Astrocyte (in vitro differentiated cells and primary cell): ENCODE measurements around the gene ZNF662.

Source experiments
- EZH2 ChIP-seq: IDR thresholded peaks from 2 replicates; pipeline ENCODE4 v1.6.1; 2012; ENCODE audit warnings: mild to moderate bottlenecking, low read length, inconsistent platforms; ENCODE audit not compliant: insufficient read depth
- TF ChIP-seq, protein P1 (sequence below): IDR thresholded peaks from 2 replicates; pipeline ENCODE4 v1.5.1; 2011; ENCODE audit warnings: low read depth, mild to moderate bottlenecking, inconsistent platforms, low read length, moderate library complexity; ENCODE audit not compliant: insufficient read depth

GRCh38 chr3:42887084-42887483 is 18.9 kb upstream of the ZNF662 start:
- TF ChIP-seq, protein P1, sequence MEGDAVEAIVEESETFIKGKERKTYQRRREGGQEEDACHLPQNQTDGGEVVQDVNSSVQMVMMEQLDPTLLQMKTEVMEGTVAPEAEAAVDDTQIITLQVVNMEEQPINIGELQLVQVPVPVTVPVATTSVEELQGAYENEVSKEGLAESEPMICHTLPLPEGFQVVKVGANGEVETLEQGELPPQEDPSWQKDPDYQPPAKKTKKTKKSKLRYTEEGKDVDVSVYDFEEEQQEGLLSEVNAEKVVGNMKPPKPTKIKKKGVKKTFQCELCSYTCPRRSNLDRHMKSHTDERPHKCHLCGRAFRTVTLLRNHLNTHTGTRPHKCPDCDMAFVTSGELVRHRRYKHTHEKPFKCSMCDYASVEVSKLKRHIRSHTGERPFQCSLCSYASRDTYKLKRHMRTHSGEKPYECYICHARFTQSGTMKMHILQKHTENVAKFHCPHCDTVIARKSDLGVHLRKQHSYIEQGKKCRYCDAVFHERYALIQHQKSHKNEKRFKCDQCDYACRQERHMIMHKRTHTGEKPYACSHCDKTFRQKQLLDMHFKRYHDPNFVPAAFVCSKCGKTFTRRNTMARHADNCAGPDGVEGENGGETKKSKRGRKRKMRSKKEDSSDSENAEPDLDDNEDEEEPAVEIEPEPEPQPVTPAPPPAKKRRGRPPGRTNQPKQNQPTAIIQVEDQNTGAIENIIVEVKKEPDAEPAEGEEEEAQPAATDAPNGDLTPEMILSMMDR, result no peak
- no peak for TF ChIP-seq EZH2
